Midbrain (tissue), 1 donor: ENCODE results near the gene ACTN1.

ENCODE experiments used
- DNase-seq: peaks from one replicate; lab custom pipeline; 2025; lab: John Stamatoyannopoulos, UW

Gene ACTN1

GRCh38 chr14:68936476-68936875 is 42.6 kb downstream of the ACTN1 start:
- no peak for DNase-seq

- no peak for DNase-seq
Observed at GRCh38 chr14:68935761-68936214, 43.3 kb downstream of the ACTN1 start.

GRCh38 chr14:68934066-68934465 is 45.0 kb downstream of the ACTN1 start:
- no peak for DNase-seq

DNA sequence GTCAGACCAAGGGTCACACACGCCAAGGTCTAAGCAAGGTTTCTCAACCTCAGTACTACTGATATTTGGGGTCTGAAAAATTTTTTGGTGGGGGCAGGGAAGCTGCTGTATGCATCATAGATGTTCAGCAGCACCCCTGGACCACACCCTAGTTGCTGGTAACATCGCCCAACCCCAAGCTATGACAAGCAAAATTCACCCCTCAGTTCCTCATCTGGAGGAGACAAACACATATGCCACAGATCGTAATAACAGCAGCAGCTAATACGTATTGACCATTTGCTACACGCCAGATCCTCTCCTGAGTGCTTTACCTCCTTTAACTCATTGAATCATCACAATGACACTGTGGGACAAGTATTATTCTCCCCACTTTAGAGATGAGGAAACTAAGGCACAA is 46.4 kb downstream of the ACTN1 start:
- no peak for DNase-seq

GRCh38 chr14:68932231-68932630 is 46.9 kb downstream of the ACTN1 start:
- no peak for DNase-seq

- DNase-seq: no peak
Observed at GRCh38 chr14:68931474-68932051, 47.5 kb downstream of the ACTN1 start.

DNA sequence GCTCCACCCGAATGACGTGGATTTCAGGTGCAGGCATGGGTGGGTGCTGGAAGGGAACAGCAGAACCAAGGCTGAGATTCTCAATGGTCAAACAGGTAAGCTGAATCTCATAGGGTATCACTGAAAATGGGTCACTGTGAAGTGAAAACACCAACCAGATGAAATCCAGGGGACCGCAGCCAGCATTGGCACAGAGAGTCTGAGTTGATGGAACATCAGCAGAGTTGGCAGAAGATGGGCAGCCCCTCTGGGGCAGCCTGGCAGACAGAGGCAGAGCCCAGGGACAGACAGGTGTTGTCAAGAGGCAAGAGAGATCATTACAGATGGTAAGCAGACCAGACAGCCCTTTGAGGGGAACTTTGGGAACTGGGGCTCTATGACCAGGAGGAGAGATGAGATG is 48.0 kb downstream of the ACTN1 start:
- no peak for DNase-seq

DNA sequence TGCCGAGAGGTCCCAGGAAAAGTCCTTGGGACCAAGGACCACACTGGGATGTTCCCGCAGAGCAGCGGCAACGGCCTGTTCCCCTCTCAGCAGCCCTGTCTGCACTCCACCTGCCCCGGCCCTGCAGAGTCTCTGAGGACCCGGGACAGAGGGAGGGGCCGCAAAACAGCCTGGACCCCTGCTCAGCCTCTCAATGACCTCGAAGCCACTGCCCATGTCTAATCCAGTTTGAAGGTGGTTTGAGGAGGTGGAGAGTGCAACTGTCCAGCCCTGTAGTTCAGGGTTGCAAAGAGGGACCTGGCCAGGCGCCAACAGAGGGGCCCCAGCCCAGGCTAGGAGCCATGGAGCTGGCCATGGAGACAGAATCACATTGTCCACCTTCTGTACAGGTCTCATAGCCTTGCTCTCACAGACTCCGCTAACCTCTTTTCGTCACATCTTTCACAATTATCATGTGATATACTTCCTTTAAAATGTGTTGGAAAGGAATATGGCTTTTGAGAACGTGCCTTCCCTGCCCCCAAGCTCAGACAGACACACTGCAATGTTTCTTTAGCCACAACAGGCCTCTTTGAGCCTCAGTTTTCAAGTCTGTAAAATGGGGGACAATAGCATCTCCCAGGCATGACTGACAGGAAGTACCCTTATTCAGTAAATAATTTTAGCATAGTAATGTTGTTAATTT is 49.3 kb downstream of the ACTN1 start:
- no peak for DNase-seq

- DNase-seq: no peak
Observed at GRCh38 chr14:68928770-68929550, 50.1 kb downstream of the ACTN1 start.

GRCh38 chr14:68927956-68928675 is 51.0 kb downstream of the ACTN1 start:
- no peak for DNase-seq

DNA sequence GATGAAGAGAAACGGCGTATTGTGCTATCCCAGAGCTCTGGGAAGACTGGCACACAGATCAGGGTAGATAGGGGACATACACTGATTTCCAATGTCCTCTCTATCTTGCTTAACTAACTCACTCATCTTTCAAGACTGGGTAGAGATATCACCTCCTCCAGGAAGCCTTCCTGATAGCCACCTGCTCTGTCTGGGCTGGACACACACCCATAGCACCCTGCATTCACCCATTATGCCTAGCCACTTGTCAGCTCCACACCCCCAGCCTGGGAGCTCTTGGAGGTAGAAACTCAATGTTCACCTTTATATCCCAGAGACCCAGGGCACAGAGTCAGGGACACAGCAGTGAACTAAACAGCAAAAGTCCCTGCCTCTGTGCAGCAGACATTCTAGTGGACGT is 52.0 kb downstream of the ACTN1 start:
- DNase-seq: no peak

GRCh38 chr14:68926236-68926635 is 52.9 kb downstream of the ACTN1 start:
- DNase-seq: no peak

- DNase-seq: no peak
Observed at GRCh38 chr14:68925373-68925772, 53.7 kb downstream of the ACTN1 start.

GRCh38 chr14:68924186-68925158 is 54.6 kb downstream of the ACTN1 start:
- DNase-seq: no peak

DNA sequence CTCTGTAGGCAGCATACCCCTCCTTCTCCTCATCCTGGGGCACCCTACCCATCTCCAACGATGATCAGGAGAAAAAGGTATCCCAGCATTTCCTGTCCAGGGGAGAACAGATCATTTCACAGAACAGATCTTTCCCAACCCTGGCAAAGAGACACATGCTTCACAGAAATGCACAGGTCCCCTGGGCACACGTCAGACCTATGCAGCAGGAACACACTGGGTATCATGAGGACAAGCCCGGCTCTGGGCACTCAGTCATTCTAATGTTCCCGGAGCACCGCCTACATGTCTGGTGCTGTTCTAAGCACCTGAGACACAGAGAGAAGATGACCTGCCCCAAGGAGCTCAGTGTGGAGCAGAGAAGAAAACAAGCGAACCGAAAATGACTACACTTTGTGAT is 56.2 kb downstream of the ACTN1 start:
- DNase-seq: no peak

GRCh38 chr14:68922201-68922621 is 56.9 kb downstream of the ACTN1 start:
- DNase-seq: no peak

- DNase-seq: no peak
Observed at GRCh38 chr14:68921666-68922065, 57.4 kb downstream of the ACTN1 start.

DNA sequence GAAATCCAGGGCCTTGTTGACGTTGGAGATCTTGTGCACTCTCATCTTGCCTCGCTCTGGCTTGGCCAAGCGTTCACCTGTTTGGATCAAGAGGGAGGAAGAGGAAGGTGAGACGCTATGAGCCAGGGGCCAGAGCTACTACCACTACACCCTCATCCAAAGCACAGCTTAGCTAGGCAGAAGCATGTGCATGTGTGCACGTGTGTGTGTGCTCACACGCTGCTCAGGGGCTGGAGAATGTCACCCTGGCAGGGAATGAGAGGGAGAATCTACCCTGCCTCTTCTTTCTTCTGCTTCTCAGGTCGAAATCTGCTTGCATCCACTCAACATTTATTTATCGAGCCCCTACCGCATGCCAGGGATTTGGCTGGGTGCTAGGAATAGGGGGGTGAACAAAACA is 58.1 kb downstream of the ACTN1 start:
- no peak for DNase-seq

DNA sequence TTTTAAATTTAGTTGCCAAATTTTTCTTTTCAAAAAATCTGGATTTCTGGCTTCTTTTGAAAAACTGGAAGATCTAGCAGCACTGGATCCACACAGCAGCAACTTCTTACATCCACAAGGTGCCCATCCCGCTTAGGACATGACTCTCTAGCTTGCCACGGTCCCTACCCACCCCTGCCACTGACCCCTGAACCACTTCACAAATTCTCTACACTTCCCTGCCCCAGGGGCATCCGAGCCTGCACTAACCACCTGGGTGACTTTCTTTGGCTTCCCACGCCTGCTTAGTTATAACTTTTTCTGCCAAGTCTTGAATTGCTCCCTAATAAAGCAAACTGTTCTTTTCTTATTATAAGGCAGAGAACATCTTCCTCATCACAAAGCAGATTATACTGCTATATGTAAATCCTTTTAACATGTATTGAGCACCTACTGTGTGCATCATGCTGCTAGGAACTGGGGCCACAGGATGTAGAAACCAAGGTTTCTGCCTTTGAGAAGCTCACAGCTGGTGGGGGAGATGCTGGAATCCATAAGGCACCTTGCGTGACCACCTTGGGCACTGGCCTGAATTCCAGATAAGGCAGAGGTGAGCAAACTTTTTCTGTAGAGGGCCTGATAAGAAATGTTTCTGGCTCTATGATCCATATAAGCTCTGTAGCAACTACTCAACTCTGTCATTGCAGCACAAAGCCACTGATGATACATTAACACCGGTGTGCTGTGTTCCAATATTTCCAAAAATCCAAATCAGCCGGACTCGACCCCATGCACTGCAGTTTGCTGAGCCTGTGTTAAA is 59.8 kb downstream of the ACTN1 start:
- DNase-seq: no peak

DNA sequence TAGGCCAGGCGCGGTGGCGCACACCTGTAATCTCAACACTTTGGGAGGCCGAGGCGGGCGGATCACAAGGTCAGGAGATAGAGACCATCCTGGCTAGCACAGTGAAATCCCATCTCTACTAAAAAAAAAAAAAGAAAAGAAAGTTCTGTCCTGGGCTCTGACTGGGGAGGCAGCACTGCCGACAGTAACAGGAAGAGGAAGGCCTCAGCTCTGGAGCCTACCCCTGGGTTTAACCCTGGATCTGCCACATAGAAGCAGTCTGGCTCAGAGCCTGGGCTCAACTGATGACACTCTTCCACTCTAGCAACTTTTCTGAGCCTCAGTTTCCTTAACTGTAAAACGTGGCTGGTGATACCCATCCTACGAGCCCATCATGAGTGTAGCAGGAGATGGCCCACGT is 60.5 kb downstream of the ACTN1 start:
- no peak for DNase-seq
